NK-92 treated with Interleukin-12 subunit alpha and Interleukin-12 subunit beta, amount 100 ng/mL, for 24 hours (cell line): ENCODE measurements around the gene IL4.
"Not testable (repeated sequence)": the region's sequence is repeated elsewhere in the genome, so short reads cannot be mapped to it uniquely, and the experiment has no call there.

Experiments
- DNase-seq: peaks from one replicate; lab custom pipeline; 2025; lab: John Stamatoyannopoulos, UW

IL4 gene

DNA sequence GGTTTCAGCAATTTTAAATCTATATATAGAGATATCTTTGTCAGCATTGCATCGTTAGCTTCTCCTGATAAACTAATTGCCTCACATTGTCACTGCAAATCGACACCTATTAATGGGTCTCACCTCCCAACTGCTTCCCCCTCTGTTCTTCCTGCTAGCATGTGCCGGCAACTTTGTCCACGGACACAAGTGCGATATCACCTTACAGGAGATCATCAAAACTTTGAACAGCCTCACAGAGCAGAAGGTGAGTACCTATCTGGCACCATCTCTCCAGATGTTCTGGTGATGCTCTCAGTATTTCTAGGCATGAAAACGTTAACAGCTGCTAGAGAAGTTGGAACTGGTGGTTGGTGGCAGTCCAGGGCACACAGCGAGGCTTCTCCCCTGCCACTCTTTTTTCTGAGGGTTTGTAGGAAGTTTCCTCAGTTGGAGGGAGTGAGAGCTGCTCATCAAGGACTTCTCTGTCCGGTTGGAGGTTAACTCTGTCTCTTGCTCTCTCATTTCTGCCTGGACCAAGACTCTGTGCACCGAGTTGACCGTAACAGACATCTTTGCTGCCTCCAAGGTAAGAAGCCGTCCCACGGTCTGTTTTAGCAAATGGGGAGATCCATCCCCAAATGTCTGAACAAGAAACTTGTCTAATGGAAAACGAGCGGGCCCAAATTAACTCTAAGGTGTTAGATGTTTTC is at the start of gene IL4:
Gene IL4 (plus strand): TSS at position 51 of the 692 bp plus-strand sequence. CDS start 62 bp downstream, at position 113.
- no peak for DNase-seq

DNA sequence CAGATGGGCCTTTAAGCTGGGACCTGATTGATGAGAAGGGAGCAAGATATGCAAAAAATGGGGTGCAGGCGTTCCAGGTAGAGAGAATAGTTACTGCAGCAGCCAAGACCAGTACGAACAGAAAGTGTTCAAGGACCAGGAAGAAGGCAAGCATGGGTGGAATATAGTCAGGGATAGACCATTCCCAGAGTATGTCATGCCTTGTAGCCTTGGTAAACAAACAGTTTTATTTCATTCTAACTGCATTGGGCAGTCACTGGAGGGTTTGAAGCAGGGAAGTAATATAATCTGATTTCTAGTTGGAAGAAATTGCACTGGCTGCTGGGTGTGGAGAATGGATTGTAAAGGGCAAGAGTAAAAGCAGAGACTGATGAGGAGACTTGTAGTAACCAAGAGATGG is 46.3 kb upstream of the IL4 start:
- DNase-seq, result no peak

DNA sequence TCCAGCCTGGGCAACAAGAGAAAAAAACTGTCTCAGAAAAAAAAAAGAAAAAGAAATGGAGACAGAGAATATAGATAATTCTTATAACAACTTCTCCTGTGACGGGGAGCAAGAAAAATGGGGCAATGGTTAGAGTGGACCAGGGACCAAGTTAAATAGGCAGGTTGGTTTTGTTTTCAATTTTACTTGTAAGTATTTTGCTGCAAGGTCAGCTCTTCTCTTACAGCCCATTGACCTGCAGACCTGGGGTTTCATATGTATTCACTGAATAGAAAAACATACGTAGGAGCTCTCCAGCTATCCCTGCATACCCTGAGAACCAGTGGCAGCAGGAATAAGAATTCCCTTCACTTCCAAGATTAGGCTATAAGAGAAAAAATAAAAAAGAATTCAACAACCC is 45.0 kb upstream of the IL4 start:
- no peak for DNase-seq

DNA sequence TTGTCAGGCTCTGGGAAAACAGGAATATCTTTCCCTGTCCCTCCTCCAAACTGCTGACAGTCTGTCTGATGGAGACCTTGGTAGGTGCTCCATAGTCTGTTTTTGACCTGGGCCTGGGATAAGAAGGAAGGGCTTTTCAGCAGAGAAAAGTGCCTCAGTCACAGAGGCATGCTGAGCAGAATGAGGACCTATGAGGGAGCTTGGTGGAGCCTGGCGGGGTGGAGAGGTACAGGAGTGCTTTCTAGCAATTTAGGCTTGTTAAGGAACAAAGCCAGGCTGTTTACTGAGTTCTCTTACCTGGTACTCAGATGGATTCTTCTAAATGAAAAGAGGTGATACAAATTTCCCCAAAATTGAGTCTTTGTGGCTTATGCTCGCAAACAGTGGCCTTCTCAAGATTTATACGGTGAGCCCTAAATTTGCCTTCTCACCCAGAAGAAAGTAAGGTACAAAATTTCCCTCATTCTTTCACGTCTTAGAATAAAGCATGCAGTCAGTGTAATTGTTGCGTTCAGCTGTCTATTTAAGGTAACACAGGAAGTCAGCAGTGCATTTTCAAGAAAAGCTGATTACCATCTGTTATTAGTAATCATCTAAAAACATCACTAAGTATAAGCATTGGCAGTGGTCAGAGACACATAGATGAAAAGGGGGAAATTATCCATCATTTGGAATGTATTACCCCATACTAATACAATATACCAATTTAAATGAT is 44.4 kb upstream of the IL4 start:
- no peak for DNase-seq

DNA sequence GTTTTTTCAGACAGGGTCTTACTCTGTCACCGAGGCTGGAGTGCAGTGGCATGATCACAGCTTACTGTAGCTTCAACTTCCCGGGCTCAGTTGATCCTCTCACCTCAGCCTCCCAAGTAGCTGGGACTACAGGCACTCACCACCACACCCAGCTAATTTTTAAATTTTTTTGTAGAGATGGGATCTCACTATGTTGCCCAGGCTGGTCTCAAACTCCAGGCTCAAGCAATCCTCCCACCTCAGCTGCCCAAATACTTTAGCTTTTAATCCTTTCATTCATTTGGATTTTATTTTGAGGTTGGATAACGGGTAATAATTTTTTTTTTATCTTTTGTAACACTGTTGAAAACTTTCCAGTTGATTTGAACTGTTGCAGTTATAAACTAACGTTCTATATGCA is 40.2 kb upstream of the IL4 start:
- DNase-seq, result not testable (repeated sequence)

DNA sequence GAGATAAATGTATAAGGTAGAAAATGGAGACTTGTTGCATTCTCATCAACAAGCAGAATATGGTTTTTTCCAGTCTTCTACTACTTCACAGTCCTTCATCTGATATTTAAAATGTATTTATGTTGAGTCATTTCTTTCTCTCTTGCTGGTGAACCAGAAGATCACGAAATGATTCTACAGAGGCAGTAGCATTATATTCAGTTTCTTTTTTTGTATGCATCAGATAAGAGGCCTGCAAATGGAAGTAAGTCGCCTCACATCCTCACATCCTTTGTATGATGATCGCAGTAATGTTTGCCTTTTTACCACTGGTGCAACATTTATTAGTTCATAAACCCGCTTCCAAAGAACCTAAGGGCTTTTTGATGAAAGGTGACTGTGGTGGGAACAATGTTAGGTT is 37.9 kb upstream of the IL4 start:
- no peak for DNase-seq

DNA sequence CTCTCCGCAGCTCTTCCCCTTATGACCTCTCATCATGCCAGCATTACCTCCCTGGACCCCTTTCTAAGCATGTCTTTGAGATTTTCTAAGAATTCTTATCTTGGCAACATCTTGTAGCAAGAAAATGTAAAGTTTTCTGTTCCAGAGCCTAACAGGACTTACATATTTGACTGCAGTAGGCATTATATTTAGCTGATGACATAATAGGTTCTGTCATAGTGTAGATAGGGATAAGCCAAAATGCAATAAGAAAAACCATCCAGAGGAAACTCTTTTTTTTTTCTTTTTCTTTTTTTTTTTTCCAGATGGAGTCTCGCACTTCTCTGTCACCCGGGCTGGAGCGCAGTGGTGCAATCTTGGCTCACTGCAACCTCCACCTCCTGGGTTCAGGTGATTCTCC is 36.5 kb upstream of the IL4 start:
- DNase-seq, result no peak

DNA sequence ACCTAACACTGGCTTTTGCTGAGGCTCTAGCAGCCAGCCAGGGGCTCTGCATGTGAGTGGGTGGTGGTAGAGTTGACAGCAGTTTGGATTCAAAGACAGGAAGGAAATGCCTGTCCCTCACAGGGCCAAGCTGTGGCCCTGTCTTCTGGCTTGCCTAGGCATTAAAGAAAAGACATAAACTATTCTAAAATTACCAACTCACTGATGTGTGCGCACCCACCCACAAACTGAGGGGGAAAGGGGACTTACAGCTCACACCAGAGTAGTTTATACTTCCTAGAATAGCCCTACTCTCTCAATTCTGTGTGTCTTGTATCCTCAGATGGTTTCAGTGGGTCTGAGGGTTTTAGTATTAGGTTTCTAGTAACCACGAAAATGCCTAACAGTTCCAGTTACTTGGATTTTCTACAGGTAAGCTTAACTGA is 34.1 kb upstream of the IL4 start:
- no peak for DNase-seq

DNA sequence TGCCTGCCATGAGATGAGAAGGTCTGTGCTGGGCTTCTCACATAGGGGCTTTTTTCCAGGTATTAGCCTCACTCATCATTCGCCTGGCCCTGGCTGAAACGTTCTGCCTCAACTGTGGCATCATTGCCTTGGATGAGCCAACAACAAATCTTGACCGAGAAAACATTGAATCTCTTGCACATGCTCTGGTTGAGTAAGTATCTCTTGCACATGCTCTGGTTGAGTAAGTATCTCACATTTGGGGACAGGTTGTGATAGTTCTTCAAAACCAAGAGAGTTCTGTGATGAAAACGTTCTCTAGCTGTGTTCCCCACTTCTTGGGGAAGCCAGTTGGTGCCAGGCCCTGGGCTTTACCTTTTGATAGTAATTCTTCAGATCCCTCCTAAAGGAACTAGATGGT is 33.2 kb upstream of the IL4 start:
- DNase-seq, result no peak

DNA sequence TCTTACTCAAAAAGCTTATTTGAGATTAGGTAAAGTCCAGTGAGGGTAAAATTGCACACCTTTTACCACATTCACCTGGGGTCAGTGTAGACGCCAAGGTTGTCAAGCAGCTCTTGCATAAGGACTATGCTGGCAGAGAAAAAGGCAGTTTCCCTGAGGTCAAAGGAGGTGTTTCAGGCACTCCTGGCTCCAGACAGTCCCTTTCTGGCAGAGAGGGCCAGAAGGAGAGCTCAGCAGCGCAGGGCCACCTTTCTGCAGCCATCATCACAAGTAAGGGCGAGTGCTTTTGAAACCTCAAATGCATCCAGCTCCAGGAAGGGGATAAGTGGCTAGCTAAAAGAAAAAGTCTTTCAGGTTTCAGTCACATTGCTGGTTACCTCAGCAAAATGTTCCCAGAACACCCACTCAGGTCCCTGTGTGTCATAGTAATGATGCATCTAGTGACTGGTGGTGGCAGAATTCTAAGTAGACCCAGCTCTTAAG is 32.5 kb upstream of the IL4 start:
- DNase-seq, result no peak

DNA sequence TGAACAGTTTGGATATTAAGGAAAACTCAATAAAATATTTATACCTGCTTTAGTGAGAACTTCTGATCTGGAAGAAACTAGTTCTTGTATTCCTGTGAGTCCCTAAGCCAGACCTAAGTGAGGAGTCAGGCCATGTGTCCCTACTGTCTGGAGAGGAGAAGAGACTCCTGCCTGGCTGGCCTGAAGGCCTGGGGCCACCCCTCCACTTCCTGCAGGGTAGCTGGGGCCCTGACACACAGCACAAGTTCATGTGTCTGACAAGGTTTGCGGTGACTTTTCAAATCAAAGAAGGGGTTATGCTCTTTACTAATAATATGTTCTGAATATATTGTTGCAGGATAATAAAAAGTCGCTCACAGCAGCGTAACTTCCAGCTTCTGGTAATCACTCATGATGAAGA is 31.9 kb upstream of the IL4 start:
- no peak for DNase-seq

DNA sequence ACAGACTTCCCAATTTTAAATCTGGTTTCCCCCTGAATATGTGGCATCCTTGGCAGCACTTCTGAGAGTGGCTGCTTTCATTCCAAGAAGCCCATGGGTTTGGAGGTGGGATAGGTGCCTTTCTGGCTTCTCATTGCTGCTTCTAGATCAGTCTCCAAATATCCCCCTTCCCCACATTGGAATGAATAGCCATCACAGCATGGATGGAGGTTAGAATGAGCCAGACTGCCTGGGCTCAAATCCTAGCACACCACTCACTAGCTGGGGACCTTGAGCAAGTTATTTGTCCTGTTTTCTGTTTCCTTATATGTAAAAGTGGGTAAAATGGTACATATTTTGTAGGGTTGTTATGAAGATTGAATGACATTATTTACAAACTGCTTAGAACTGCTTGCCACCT is 29.6 kb upstream of the IL4 start:
- DNase-seq, result no peak

DNA sequence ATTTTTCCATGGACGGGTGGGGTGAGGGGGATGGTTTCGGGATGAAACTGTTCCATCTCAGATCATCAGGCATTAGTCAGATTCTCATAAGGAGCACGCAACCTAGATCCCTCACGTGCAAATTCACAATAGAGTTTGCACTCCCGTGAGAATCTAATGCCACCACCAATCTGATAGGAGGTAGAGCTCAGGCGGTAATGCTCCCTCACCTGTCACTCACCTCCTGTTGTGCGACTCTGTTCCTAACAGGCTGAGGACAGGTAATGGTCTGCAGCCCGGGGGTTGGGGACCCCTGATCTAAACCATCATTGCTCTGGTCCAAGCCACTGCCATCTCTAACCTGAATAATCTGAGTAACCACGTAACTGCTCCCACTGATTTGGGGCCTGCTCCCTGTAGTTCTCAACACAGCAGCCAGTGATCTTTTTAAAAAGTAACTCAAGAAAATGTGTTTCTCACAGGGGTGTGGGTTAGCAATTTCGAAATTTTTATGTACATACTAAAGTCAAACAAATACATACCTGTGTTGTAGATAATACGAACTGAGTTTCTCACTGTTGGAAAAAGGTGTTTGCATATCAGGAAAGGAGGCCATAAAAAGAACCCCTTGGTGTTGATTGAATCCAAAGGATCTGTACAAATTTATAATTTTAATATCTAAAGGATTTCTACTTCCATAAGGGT is 27.1 kb upstream of the IL4 start:
- no peak for DNase-seq

DNA sequence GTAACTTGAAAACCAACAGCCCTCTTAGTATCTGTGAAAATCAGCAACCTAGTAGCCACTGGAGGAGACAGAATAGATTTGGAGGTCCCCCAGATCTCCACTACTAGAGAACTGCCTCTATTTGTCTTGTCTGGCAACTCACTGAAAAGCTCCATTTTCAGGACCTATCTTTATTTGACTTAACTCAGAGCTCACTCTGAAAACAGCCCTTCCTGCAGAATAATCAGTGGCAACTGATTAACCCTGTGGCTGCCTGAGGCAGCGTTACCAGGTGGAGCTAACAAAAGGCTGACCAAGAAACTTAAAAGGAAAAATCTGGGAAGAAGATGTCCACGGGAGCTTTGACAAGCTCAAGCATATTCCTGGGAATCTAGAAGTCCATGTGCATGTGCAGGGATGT is 26.3 kb upstream of the IL4 start:
- no peak for DNase-seq

DNA sequence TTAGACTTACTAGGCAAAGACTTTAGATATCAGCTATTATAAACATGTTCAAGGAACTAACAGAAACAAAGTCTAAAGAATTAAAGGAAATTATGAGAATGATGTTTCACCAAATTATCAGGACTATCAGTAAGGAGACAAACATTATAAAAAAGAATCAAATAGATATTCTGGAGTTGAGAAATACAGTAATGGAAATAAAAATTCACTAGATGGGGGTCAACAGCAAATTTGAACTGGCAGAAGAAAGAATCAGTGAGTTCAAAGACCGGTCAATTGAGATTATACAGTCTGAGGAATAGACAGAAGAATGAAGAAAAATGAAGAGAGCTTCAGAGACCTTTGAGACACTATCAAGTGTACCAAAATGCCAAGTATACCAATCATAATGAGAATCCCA is 25.4 kb upstream of the IL4 start:
- no peak for DNase-seq

DNA sequence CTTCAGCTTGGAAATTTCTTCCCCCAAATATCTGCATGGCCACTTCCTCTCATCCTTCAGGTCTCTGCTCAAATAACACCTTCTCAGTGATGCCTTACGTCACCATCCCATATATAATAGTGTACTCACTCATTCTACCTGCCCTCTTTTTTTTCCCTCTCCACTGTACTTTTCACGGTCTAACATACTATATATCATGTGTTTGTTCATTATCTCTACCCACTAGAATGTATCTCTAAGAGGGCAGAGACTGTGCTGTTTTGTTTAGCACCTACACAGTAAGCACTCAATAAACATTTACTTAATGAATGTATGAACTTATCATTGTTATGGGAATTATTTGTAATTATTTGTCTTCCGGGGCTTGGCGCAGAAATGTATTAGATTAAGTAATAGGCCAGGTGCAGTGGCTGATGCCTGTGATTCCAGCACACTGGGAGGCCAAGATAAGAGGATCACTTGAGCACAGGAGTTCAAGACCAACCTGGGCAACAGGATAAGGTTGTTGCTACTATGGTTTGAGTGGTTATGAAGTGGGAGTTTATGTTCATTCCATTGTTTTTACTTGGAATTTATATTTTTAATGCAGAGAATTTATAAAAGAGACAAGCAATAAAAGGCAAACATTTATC is 21.8 kb upstream of the IL4 start:
- no peak for DNase-seq

DNA sequence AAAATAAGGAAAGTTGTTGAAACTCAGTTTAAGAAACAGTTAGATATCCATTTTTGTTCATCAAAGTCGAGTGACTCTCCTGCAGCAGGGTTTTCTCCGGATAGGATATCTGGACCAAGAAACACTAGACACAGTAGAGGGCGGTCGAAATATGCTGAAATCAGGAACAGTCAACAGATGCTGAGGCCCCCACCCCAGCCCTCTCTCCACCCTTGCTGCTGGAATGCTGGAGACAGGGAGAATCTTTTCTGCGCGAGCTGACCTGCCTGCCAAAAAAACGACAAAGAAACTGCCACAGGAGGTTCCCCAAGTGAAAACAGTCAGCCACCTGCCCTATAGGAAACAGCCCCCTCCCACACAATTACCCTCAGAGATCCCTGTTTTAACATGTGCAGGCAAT is 20.1 kb upstream of the IL4 start:
- no peak for DNase-seq

DNA sequence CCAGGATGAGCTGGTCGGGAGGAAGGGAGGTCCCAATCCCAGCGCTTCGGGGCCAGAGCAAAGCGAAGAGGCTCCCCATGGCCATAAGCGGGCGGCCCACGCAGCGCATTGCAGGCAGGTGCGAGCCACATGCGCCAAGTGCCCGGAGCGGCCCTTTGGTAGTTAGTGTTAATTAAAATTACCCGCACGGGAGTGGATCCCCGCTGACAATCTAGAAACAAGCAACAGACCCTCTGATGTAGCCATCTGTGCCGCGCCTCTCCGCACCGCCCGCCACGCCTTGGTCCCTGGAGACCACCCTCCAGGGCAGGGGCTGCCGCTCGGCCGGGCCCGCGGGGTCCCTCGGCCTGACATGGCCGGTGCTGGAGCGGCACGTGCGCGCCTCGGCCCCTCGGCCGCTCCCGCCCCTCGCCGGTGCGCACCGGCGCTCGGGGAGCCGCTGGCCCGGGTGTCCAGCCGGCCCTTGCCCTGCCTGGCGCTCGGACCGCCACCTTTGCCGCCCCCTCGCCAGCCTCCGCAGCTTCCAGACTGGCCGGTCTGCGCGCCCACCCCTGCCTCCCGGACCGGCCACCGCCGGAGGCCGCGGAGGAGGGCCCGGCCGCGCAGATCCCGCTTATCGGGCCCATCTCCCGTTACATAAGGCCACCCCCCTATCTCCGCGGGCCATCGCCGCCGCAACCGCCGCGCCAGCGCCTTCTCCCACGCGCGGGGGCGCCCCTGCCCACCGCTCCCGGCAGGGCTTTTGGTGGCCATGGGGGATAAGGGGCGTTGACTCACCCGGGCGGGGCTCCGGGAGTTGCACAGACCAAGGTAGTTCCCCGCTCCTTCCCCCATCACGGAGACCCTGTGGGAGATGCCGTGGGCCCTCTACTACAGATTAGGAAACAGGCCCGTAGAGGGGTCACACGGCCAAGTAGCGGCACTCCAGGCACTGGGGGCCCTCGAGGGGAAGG is 17.7 kb upstream of the IL4 start:
- no peak for DNase-seq

DNA sequence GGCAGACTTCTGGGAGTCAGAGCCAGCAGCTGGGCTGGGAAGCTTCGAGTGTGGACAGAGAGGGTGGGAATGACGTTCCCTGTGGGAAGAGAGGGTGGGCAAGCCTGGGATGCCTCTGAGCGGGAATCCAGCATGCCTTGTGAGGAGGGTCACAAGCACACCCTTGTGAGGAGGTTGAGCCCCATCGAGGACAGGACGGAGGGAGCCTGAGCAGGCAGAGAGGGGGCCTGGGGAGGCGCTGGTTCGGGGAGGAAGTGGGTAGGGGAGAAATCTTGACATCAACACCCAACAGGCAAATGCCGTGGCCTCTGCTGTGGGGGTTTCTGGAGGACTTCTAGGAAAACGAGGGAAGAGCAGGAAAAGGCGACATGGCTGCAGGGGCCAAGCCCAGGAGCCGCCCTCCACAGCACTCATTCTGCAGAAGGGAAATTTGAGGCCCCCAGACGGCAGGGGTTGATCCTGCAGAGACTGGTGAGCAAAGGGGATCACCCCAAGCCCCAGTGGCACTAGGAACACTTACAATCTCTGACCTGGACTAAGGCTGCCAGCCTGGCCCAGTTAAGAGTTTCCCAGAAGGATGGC is 16.9 kb upstream of the IL4 start:
- no peak for DNase-seq

DNA sequence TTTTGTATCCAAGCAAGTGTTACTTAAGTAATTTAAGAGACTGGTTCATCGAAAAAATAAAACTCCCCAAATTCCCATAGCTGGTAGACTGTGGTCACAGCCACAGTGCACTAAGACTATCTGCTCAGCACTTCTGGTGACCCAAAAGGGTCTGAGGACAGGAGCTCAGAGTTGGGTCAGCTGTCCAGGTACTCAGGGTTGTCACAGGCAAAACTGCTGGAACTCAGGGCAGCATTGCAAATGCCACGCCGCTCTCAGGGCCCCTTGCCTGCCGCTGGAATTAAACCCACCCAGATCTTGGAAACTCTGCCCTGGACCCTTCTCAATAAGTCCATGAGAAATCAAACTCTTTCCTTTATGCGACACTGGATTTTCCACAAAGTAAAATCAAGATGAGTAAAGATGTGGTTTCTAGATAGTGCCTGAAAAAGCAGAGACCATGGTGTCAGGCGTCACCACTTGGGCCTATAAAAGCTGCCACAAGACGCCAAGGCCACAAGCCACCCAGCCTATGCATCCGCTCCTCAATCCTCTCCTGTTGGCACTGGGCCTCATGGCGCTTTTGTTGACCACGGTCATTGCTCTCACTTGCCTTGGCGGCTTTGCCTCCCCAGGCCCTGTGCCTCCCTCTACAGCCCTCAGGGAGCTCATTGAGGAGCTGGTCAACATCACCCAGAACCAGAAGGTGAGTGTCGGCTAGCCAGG is 16.0 kb upstream of the IL4 start, which contains the start of gene IL13:
Gene IL13 (plus strand): TSS at position 498 of the 705 bp plus-strand sequence. CDS start 14 bp downstream, at position 512.
- DNase-seq, result no peak
